ENCODE measurements around the gene PDE4B.

Gene PDE4B

DNA sequence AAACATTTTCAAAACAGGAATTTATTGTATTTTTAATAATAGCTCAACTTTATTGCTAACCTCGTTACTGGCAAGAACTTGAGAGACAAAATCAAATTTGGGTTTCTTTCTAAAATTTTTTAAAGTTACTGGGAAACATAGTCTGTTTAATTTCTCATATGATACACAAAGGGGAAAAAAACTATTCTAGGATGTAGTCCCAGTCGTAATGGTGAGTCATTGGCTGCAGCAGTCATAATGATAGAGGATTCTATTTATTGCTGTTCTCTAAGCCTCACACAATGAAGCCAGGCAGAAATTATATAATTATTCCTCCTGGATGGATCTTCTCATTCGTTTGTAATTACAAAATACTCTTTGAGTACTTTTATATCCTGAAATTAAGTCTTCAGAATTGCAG, 414.8 kb downstream of the PDE4B start:
- no peak for DNase-seq

DNA sequence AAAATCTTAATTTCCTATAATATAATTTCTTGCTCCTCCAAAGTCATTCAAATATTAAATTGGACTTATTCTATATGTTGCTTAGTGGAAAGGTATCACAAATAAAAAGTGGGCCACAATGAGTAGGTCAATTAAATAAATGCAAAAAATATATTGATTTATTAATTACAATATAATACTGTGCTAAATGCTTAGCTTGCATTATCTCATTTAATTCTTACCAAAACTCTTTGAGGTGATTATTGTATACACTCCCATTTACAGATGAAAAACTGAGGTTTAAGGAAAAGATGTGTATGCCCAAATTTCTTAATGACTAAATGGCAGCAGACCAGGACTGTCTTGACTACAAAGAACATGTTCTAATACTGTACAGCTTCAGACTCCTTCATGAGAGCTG, 415.9 kb downstream of the PDE4B start:
- no peak for DNase-seq

DNA sequence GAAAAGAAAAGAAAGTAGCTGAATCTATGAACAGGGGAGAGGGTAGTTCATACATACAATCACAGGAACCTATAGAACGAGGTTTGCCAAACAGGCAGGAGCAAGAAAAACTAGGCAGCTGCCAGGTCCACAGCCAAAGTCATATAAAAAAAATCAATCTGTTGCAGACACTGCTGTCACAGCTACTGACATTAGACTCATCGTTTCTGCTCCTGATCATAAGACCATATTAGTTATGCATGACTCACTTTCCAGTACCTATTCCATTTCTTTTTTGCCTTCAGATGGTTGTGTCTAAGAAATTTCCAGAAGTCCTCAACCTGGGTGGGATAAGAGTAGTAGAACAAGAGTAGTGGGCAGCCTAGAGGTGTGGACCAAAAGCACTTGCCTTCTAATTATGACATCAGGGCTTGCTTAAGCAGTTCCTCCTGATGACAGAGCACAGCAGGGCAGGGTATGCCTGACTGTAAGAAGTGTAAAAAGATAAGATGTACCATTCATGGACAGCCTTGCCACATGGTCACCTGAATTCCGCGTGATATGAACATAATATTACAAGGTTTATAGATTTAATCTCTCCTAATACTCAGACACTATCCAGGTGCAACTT, 418.0 kb downstream of the PDE4B start:
- DNase-seq, result no peak

DNA sequence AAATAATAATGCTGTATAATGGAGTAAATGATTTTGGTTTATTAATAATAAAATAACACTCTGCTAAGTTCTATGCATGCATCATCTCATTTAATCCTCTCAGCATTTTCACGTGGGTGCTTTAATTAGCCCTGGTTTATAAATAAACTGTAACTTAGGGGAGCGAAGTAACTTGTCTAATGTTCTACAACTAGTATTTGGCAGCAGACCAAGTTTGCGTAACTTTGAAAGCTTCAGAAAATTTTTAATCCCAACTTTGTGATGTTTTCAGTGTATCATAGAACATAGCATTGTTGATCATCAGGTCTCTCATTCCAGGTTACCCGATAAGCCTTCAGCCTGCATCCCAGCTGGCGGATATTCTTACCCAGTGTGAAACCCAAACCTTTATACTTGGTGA, 418.8 kb downstream of the PDE4B start:
- DNase-seq, result no peak

DNA sequence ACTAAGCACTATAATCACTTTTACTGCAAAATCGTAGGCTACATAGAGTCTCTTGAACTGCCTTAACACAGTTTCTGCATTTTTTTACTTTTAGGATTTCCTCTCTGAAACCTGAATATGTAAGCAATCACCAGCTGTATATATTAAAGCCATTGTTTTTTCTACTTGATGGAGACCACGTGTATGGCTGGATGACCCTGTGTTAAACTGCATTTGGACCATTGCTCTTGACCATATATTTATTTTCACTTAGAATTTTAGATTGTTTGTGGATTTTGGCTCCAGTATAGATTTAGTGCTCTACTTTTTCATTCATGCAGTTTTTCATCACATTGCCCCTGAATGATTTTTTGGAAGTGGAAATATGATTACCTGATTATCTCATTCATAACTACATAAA, 420.8 kb downstream of the PDE4B start:
- DNase-seq, result no peak

DNA sequence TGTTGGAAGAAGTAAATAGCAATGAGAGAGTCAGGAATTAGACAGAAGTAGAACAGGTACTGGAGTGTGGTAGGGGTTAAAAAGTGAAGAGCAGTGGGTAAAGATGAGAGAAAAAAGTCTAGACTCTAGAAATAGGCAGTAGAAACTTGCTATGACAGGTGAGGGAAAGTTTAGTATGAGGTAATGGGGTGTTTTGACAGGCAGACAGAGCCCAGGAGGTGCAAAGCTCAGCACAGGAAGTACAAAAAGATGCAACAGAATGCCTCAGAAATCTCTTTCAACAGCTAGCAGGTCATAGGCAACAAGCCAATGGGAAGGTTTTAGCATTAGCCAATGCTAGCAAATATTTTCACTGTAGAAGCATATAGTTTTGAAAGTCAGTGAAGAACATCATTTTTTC, 422.2 kb downstream of the PDE4B start:
- no peak for DNase-seq

DNA sequence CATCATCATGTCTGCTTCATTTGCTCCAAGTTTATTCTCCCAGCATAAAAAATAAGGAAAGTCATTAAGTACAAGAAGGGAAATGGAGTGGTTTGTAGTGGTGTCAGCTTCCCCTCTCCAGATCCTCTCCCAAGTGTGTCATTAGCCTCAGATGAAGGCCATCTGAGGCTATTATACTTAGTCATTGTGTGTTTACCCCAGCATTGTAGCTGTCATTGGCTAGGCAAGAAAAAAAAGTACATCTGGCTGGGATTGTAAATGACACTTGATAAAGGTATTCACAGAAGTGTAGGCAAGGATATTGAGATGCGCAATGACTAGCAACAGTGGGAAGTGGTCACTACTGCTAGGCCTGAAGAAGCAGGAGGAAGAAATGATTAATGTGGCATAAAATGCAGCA, 424.3 kb downstream of the PDE4B start:
- peak; percentile 4 for DNase-seq

DNA sequence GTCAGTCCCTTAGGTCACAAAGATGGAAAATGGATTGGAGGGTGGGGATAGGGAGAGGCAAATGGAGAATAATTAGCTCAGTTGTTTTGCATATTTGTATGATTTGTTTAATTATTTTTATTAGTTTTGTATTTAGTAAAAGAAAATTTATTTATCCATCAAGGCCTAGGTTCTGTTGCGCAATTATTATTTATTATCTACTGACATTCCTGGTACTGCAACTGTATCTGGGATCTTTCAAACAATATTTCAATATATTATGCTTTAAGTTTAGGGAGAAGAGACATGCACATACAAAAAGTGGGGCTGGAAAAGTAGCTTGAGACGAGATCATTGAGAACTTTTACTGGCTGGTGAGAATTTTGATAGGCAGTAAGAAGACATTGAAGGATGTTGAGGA, 424.9 kb downstream of the PDE4B start:
- DNase-seq, result no peak

DNA sequence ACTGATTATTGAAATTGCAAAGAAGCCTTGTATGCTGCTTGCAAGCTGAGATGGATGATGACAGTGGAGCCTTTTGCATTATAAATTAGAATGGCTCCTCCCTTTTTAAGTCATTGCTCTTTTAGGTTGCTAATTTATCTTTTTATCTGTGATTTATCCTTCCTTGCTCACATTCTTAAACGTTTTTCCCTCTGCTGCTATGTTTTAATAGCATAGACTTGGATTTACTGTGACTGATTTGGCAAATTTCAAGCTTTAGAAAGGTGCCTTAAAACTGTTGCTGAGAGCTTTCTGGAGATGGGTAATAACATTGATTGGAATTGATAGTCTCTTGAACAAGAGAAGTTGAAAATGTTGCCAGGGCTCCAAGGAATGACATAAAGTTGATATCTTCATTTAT, 427.8 kb downstream of the PDE4B start:
- DNase-seq, result no peak

DNA sequence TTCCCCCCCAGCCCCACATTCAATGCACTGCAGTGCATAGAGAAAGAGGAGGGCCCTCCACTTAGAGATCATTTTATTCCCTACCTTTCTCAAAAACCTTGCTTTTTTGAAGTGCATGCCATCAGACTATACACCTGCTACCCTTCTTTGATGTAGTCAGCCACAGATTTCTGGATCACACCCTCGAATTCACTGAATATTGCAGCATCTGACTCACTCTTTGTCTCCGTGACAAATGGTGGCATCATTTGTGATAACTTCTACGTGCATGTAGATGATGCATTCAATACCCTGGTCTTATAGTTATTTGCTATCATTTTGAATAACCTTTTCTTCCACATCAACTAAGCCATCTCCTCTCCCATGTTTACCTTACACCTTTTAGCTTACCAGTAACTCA, 431.0 kb downstream of the PDE4B start:
- no peak for DNase-seq

DNA sequence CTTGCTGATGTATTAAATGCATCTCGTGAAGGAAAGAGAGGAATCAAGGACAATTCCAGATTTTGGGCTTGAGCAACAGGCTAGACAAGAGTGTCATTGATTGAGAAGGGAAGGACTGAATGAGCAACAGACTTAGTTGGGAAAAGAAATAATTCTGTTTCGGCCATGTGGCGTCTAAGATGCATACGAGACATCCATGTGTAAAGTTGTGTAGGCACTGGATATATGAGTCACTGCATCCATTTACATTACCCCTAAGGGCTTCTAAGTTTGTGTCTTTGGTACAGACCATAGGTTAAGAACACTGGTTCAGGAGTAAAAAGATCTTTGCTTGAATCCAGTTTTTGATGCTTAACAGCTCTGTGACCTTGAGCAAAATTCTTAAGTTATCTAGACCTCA, 434.3 kb downstream of the PDE4B start:
- DNase-seq, result no peak

DNA sequence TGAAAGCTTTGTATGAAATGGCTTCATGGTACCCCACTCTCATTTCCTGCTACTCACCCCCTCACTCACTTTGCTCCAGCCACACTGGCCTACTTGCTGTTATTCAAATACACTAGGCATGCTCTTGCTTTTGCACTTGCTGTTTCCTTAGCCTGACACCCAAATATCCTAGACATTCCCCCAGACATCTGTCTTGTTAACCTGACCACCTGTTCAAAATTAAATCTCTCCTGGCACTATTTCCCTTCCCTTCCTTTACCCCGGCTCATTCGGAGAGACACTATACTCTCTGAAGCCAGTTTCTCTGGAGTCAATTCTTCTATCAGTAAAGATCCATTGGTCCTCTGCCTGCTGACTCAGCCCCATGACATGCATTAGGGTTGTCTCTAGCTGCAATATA, 435.3 kb downstream of the PDE4B start:
- no peak for DNase-seq

DNA sequence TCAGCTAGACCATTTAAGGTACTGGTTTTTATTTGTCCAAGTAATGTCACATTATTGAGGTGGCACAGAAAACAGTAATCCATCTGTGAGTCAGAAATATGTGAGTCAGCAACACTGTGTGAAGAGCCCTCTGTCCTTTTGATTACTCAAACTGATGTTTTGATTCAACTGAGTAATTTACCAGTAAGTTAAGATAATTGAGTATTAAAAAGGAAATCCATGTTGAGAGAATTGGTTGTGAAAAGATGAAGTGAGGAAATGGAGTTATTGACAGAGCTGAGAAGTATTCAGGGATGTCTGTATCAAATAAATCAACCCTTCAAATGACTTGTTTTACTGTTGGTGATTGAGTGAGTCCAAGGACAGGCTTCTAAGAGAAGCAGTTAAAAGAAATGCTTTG, 438.5 kb downstream of the PDE4B start:
- peak; percentile 6 for DNase-seq

DNA sequence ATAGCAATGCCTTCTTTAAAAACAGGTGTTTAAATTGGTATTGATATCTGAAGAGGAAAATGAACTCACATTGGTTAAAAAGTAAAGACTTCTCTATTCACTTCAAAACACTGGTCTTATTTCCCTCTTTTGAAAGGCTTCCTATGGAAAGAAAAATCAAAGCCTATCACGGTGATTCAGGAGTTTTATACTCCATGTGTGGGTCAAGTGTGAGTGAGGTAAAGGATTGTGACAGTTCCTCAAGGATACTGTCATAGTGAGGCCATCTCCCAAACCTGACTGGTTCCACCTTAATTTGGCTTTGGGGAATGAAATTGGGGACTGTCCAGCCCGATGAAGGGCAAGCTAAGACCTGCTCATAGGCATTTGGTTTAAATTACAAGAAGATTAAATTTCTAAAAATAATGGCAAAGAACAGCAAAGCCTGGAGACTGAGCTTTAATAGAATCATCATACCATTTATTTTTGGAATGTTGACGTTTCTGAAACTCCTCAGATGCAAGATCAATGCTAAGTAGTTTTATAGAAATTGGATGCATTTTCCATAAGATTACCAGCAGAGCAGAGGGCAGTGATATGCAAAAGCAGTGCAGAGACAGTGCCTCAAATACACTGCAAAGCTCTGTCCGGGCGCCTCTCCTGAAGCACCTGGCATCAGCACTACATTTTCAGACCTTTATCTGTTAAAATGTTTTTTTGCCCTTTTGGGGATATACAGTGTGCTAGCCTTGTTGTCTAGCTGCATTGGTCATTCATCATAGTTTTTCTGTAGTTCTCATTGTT, 439.2 kb downstream of the PDE4B start:
- no peak for DNase-seq

DNA sequence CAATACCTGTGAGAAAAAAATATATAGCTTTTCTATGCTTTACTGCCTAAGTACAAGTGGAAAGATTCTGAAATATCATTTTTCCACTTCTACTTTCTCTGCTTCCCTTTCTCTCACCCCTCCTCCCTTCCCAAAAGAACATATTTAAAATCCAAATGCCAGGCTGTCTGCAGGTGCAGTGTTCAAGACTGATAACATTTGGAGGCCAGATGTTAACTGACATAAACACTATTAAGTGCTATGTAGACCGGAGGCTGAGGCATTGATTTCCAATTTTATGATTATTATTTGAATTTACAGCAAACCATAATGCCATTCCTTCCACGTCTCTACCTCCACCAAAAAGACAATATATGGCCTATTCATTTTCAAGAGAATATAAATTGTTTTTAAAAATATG, 444.3 kb downstream of the PDE4B start:
- no peak for DNase-seq

DNA sequence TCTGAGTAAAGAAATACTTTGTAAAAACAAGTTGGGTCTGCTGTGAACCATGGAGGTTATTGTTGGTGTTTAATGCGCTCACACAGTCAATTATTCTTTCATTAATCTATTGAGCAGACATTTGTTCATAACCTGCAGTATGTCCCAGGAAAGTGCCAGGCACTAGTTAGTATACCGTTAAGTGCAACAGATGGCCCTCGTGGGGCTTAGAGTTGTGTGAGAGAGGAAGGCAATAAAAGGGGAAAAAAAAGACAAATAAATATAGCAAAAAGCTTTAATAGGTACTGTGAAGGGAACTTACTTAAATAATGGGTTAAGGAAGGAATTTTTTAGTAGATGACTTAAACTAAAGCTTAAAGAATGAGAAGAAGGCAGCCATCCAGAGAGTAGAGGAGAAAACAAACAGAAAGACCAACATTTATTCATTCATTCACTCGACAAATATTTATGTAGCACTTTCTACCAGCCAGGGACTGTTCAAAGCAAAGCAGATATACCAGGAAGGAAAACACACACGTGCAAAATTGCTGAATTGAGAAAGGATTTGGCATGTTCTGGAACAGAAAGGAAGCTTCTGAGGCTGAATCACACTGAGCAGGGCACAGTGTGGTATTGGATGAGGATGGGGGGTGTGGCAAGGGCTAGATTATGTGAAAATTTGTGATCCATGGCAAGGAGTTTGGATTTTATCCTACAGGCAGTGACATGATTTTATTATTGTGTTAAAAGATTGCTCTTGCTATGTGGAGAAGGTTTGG, 445.2 kb downstream of the PDE4B start:
- DNase-seq, result no peak

DNA sequence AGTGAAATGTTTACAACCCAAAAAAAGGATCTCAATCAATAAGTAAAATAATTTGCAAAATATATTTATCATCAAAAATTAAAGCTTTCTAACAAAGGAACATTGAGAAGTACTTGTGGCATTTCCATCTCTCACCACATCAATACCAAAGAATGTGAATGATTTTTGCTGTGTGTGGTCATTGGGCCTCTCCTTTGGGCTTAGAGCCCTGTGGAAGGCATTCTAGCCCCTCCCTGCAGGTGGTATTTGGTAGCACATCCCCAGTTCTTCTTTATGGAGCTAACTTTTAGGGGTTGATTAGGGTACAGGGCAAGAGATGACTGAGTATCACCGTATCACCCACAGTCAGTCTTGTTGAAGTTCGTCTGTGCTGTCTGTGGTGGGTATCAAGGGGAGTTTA, 447.1 kb downstream of the PDE4B start:
- DNase-seq, result no peak

DNA sequence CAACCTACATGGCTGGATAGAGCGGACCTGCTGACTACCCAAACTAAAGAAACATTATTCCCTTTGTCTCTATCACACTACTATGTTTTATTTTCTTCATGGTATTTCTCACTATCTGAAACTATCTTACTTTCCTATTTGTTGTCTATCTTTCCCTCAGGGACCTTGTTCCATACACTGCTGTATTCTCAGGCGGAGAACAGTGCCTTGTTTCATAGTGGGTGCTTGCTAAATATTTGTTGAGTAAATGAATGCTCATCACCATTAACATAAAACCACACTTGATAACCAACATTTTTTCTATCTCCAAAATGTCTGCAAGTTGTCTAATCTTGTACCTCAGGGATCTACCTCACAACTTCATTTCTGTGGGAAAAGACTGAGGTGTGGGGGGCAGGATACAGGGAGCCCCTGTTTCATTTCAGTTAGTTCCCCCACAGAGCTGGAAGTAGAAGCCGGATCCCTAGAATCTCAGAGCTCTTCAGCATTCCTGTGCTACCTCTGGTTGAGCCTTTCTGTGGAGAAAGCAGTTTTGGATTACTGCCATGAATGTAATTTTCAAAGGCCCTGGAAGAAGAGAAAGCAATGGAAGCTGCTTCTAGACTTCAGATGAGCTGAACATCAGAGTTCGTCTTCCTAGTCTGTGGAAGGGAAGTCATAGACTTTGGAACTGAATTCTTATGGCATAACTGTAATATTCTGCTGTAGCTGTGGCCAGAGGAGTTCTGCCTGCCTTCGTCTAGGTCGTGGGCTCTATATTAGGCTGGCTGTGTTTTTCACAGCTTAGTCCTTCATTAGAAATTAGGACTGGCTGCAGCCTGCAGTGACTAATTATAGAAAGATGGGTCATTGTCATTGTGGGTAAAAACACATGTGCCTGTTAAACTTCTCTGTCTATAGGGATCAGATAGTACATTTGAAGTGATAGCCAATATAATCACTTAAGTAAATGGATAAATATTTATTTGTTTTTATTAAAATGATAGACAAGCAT, 448.1 kb downstream of the PDE4B start:
- no peak for DNase-seq

DNA sequence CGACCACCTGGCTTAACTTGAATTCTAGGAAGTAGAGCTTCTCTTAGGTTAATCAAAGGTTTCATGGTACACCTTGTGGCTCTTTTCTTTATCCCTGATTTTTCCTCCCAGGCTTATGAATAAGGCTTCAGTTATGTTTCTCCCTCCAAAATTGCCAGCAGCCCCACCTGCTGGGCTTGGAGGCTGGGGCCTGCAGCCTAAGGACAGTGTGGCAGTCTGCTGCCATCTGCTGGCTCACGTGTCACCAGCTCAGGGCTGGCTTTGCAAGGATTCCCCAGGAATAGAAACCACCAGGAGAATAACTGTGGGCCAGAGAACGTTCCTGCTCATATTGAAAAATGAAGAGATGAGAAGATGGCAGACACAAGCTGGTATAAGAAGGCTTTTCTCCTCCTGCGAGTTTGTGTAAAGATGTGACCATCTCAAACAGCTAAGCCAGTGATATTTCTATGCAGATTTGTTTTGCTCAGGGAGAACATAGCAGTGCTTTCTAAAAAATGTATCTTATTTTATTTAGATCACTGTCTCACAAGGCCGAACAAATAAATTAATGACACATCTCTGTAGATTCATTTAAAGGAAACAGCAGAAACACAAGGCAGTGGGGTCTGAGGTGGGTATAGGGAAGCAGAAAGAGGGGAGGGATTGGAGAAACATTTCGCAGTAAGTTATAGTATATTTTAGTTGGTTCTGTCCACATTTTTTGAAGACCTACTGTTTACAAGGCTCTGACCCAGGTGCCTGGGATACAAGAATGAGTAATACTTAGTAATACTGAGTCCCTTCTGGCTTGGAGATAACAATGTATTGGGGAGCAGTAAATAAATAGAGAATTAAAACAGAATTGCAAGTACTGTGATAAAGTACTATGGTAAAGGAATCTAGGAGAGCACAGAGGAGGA, 450.2 kb downstream of the PDE4B start:
- peak; percentile 75 for DNase-seq

DNA sequence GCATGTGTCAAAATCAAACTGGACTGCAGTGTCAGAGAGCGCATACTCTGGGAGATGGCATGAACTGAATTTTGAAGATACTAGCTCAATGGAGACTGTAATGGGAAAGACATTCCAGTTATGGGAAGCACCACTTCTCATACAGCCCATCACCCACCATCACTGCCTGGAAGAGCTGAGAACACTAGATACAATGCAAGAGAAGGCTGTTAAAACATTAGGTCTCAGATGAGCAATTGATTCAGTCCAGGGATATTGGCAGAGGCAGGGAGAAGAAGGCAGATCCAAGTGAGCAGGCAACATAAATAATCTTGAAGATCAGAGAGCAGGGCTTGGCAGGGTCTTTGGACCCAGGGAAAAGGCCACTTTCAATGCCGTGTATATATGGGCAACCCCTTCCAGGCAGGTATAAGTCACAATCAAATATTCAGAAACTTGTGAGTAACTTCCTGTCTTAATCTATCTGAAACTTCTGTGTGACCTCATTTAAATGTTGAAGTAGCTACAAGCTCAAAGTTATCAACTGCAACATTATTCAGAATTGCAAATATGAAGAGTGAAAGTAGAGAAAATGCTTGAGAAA, 450.9 kb downstream of the PDE4B start:
- no peak for DNase-seq

DNA sequence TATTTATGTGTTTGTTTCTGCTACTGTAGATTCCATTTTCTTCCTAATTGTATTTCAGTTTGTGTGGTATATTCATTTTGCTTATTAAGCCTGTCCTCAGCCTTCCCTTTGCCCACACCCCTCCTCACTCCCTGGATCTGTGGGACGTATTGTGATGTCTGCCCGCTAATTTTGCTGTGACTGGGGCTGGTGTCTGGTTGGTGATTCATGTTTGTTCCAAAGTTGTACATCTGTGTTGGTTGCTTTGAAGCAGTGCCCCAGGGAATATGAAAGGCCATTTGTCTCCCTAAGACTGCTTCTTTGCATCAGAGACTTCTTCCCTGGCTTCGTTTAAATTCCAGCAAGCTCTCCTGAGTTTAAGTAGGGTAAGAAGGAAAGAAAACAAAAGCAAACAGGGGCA, 451.7 kb downstream of the PDE4B start:
- no peak for DNase-seq
